GM12878 (cell line): ENCODE data around the gene LDLRAD4. TPM values are rescaled to one million over a fixed set of nuclear protein-coding genes. Genes with fewer than 3 reads are reported as not detected.

Experiments
- ATAC-seq: fragments of 200-7000 bp; cut with Tn5 transposase; 3 replicates; pipeline ENCODE4 v1.9.1; 2020; ENCODE audit warnings: mild to moderate bottlenecking, moderate library complexity
- BruUV-seq: library from RNA; stranded (reverse); fragments of 400-500 nt; replicated peaks from 2 replicates; lab custom pipeline; 2021; lab: Mats Ljungman, UMichigan
- CTCF ChIA-PET: fragments of 300-600 bp; sonication (Branson Sonifier 250); formaldehyde crosslinking; extraction: SDS; loops from one replicate; lab custom pipeline; 2021; ENCODE audit warnings: inconsistent platforms; lab: Yijun Ruan, JAX
- POLR2A ChIA-PET: fragments of 350-600 bp; formaldehyde crosslinking; extraction: SDS; loops from one replicate; lab custom pipeline; 2021; ENCODE audit warnings: inconsistent platforms; lab: Charles Lee
- RAD21 ChIA-PET: fragments of 300-600 bp; sonication (Branson Sonifier 250); formaldehyde crosslinking; loops from one replicate; lab custom pipeline; 2023; ENCODE audit warnings: antibody characterized with exemption; ENCODE audit not compliant: unreplicated experiment; lab: Charles Lee
- SMC1A ChIA-PET: fragments of 300-600 bp; sonication (Branson Sonifier 250); formaldehyde crosslinking; loops from one replicate; lab custom pipeline; 2023; ENCODE audit not compliant: unreplicated experiment, uncharacterized antibody; lab: Charles Lee
- DNase-seq: peaks from one replicate; pipeline ENCODE4 v3.0.0-alpha.2; 2011; ENCODE audit warnings: low read depth, low spot score
- FAIRE-seq: peaks from 3 replicates; lab custom pipeline; 2011; peaks lifted over from hg19 to GRCh38; lab: Jason Lieb, UNC
- H2AFZ ChIP-seq: 2 replicates; pipeline ENCODE4 v1.6.0; 2011; ENCODE audit warnings: low read depth, low read length, control low read depth; ENCODE audit not compliant: control insufficient read depth
- H3K27ac ChIP-seq: 2 replicates; pipeline ENCODE4 v1.5.1; 2011; ENCODE audit warnings: control low read depth; ENCODE audit not compliant: control insufficient read depth, insufficient read depth
- H3K27me3 ChIP-seq, 2 experiments: replicated peaks in 1 of 2; 2 replicates each; pipeline versions ENCODE4 v1.6.0 to v1.6.1; 2011; ENCODE audit warnings: low read length in 1 of 2; ENCODE audit not compliant: control insufficient read depth in 2 of 2, insufficient read depth in 2 of 2
- H3K36me3 ChIP-seq, 2 experiments: 2 replicates each; pipeline ENCODE4 v1.5.1; 2011; ENCODE audit warnings: low read length in 1 of 2; ENCODE audit not compliant: control insufficient read depth in 2 of 2, insufficient read depth in 2 of 2
- H3K4me1 ChIP-seq: 2 replicates; pipeline ENCODE4 v1.6.1; 2011; ENCODE audit warnings: mild to moderate bottlenecking, low read length, moderate library complexity, mixed read lengths; ENCODE audit not compliant: control insufficient read depth, insufficient read depth
- H3K4me2 ChIP-seq: 2 replicates; pipeline ENCODE4 v1.6.0; 2011; ENCODE audit warnings: control low read depth; ENCODE audit not compliant: control insufficient read depth, insufficient read depth
- H3K4me3 ChIP-seq: fragments of 200-600 bp; sonication (generic); 2 replicates; pipeline ENCODE4 v1.5.1; 2016
- H3K79me2 ChIP-seq: 2 replicates; pipeline ENCODE4 v1.6.0; 2011; ENCODE audit warnings: low read length; ENCODE audit not compliant: control insufficient read depth, insufficient read depth
- H3K9ac ChIP-seq: 2 replicates; pipeline ENCODE4 v1.8.0; 2011; ENCODE audit warnings: low read length, control low read depth, mixed read lengths; ENCODE audit not compliant: control insufficient read depth, insufficient read depth
- H3K9me3 ChIP-seq: replicated peaks from 3 replicates; pipeline ENCODE4 v1.5.1; 2011; ENCODE audit warnings: mild to moderate bottlenecking, low read length; ENCODE audit not compliant: control insufficient read depth, insufficient read depth
- H4K20me1 ChIP-seq: 2 replicates; pipeline ENCODE4 v1.6.0; 2011; ENCODE audit not compliant: control insufficient read depth, insufficient read depth
- CBFB ChIP-seq: IDR thresholded peaks from 2 replicates; pipeline ENCODE4 v1.6.1; 2016; ENCODE audit warnings: antibody characterized with exemption, low read depth
- CBX3 ChIP-seq: fragments of 200-600 bp; sonication (generic); IDR thresholded peaks from 2 replicates; pipeline ENCODE4 v1.6.1; 2016; ENCODE audit warnings: low read depth, borderline replicate concordance
- CTCF ChIP-seq, 3 experiments: IDR thresholded peaks in 2 of 3; conservative IDR thresholded peaks in 1 of 3; 2 replicates each; pipeline ENCODE4 v1.5.1; 2011; ENCODE audit warnings: low read depth in 3 of 3, low read length in 3 of 3, mild to moderate bottlenecking in 3 of 3, control low read depth in 2 of 3, moderate library complexity in 2 of 3, inconsistent platforms in 1 of 3, mixed read lengths in 1 of 3; ENCODE audit not compliant: control insufficient read depth in 2 of 3, insufficient read depth in 1 of 3; ENCODE audit errors: extremely low read depth in 1 of 3
- CUX1 ChIP-seq: IDR thresholded peaks from 2 replicates; pipeline ENCODE4 v1.6.1; 2012; ENCODE audit warnings: improper control_type of control experiment, low read depth, low read length; ENCODE audit not compliant: insufficient replicate concordance
- KAT2A ChIP-seq: conservative IDR thresholded peaks from 2 replicates; pipeline ENCODE4 v1.6.1; 2011; ENCODE audit warnings: low read depth, low read length; ENCODE audit not compliant: control insufficient read depth
- MYB ChIP-seq: fragments of 150-350 bp; IDR thresholded peaks from 2 replicates; pipeline ENCODE4 v1.6.1; 2014; ENCODE audit warnings: mild to moderate bottlenecking, low read depth, low read length, borderline replicate concordance
- NKRF ChIP-seq: fragments of 450-650 bp; conservative IDR thresholded peaks from 2 replicates; pipeline ENCODE4 v1.6.1; 2017; ENCODE audit warnings: mild to moderate bottlenecking, moderate library complexity
- PAX8 ChIP-seq: fragments of 450-650 bp; IDR thresholded peaks from 2 replicates; pipeline ENCODE4 v1.6.1; 2017; ENCODE audit warnings: mild to moderate bottlenecking, moderate library complexity
- POLR2A ChIP-seq: IDR thresholded peaks from 2 replicates; pipeline ENCODE4 v1.6.1; 2011; ENCODE audit warnings: low read depth, mild to moderate bottlenecking, low read length
- SUPT20H ChIP-seq: IDR thresholded peaks from 2 replicates; pipeline ENCODE4 v1.6.1; 2011; ENCODE audit warnings: low read depth, mild to moderate bottlenecking, low read length, moderate library complexity, borderline replicate concordance; ENCODE audit not compliant: control insufficient read depth
- USF2 ChIP-seq: IDR thresholded peaks from 2 replicates; pipeline ENCODE4 v1.6.1; 2011; ENCODE audit warnings: low read depth, low read length, improper control_type of control experiment, borderline replicate concordance
- ZBTB33 ChIP-seq: fragments of 450-650 bp; IDR thresholded peaks from 2 replicates; pipeline ENCODE4 v1.6.1; 2017; ENCODE audit warnings: mild to moderate bottlenecking
- WGBS: methylation state at CpG from one replicate; pipeline ENCODE4 v1.1.6; 2016; ENCODE audit warnings: low lambda C conversion rate; ENCODE audit not compliant: insufficient replicate concordance, insufficient coverage; ENCODE audit errors: missing lambda C conversion rate; 5-methylcytosine and 5-hydroxymethylcytosine counted together
- in situ Hi-C: fragments of 300-500 bp; cut with MboI; formaldehyde crosslinking; loops from 9 replicates; pipeline ENCODE4 v1.14.3; 2018; ENCODE audit warnings: mixed read lengths
- intact Hi-C: fragments of 100-400 bp; cut with micrococcal nuclease; formaldehyde crosslinking; loops from one replicate; pipeline ENCODE4 v1.14.2; 2022; ENCODE audit not compliant: unreplicated experiment
- polyA plus RNA-seq, 11 experiments: library from polyadenylated mRNA; depleted of rRNA in 4 of 11; unstranded in 6 of 11; stranded (reverse) in 5 of 11; fragments of >200 nt; fragmentation: Nextera tagmentation in 4 of 11; fragmentation: Illumina TruSeq in 1 of 11; extraction: Ambion mirVana in 4 of 11; extraction: Trizol in 1 of 11; gene quantifications; 1 replicate in 1 of 11; 2 replicates in 10 of 11; pipeline versions ENCODE4 v1.2.1 to v1.2.3, GENCODE V29; 2011 to 2016; ENCODE audit warnings: inconsistent platforms in 2 of 11, missing spikeins in 2 of 11, low read depth in 1 of 11
- total RNA-seq, 4 experiments: library from RNA; depleted of rRNA in 3 of 4; stranded (reverse); fragments of >200 nt in 3 of 4; fragmentation: Illumina TruSeq in 1 of 4; extraction: Trizol in 1 of 4; gene quantifications; 2 replicates each; pipeline versions ENCODE4 v1.2.1 to v1.2.3, GENCODE V29; 2013 to 2021

LDLRAD4 gene
- total and polyA plus RNA-seq, 10 of the 15 experiments (the other 5 are each of a cell fraction or from before 2014, with no cell fraction given): 2.7 to 16.8 (median 11.2) TPM

- WGBS: 97% methylated on average over 3 of the region's 3 CpGs
- Histone ChIP-seq H3K36me3 (no peaks in the 10 kb centered on the region), H3K27ac (no peak overlapping the region), H3K9ac (no peak overlapping the region), H3K27me3 (no peaks in the 10 kb centered on the region), H3K4me1 (no peaks in the 10 kb centered on the region), H4K20me1 (no peaks in the 10 kb centered on the region), H3K4me3 (no peak overlapping the region), H3K79me2 (peaks cover 13% of the 10 kb centered on the region), H2AFZ (no peak overlapping the region), H3K9me3 (peaks cover 26% of the 10 kb centered on the region), H3K4me2 (no peak overlapping the region)
- ATAC-seq (no peak), DNase-seq (no peak), FAIRE-seq (no peak)
- RAD21 ChIA-PET: no interaction called here
- BruUV-seq: no TSS peak
- intact Hi-C loops: no loop called here
- in situ Hi-C loops: no loop called here
- CTCF ChIA-PET: no interaction called here
- SMC1A ChIA-PET: interaction anchor here (0.6 kb wide), 1 partner anchor 500 kb away, joined by 4 read pairs; no protein-coding TSS in a partner anchor
- POLR2A ChIA-PET: no interaction called here
- TF ChIP-seq NKRF: no peak
- TF ChIP-seq USF2: no peak
- TF ChIP-seq CTCF (IDR thresholded peaks at IDR 0.05 in 2 of 3, conservative IDR thresholded peaks at IDR 0.05 in 1 of 3; ENCODE audit: control insufficient read depth in 2 of 3, extremely low read depth in 1 of 3, insufficient read depth in 1 of 3, low read depth in 3 of 3, low read length in 3 of 3): no peak
- no peak for TF ChIP-seq CBX3
- TF ChIP-seq PAX8: no peak
- TF ChIP-seq ZBTB33: no peak
- no peak for TF ChIP-seq CUX1
- TF ChIP-seq POLR2A: no peak
- TF ChIP-seq CBFB: no peak
- TF ChIP-seq KAT2A: no peak
- no peak for TF ChIP-seq SUPT20H
- TF ChIP-seq MYB: no peak
Observed at GRCh38 chr18:13696961-13697360, 478.4 kb downstream of the LDLRAD4 start.
